Stimulated activated CD8-positive, alpha-beta memory T cell treated with anti-CD3 and anti-CD28 coated beads, Interleukin-12 subunit alpha, Interleukin-12 subunit beta, amount 100 ng/mL, for 1 hour (primary cell): ENCODE results near the gene SLC30A3.
"Not testable (repeated sequence)": the region's sequence is repeated elsewhere in the genome, so short reads cannot be mapped to it uniquely, and the experiment has no call there.

Source experiments
- DNase-seq: peaks from one replicate; pipeline ENCODE4 v3.0.0-alpha.2; 2020; ENCODE audit warnings: low read depth

Gene SLC30A3, protein sequence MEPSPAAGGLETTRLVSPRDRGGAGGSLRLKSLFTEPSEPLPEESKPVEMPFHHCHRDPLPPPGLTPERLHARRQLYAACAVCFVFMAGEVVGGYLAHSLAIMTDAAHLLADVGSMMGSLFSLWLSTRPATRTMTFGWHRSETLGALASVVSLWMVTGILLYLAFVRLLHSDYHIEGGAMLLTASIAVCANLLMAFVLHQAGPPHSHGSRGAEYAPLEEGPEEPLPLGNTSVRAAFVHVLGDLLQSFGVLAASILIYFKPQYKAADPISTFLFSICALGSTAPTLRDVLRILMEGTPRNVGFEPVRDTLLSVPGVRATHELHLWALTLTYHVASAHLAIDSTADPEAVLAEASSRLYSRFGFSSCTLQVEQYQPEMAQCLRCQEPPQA

DNA sequence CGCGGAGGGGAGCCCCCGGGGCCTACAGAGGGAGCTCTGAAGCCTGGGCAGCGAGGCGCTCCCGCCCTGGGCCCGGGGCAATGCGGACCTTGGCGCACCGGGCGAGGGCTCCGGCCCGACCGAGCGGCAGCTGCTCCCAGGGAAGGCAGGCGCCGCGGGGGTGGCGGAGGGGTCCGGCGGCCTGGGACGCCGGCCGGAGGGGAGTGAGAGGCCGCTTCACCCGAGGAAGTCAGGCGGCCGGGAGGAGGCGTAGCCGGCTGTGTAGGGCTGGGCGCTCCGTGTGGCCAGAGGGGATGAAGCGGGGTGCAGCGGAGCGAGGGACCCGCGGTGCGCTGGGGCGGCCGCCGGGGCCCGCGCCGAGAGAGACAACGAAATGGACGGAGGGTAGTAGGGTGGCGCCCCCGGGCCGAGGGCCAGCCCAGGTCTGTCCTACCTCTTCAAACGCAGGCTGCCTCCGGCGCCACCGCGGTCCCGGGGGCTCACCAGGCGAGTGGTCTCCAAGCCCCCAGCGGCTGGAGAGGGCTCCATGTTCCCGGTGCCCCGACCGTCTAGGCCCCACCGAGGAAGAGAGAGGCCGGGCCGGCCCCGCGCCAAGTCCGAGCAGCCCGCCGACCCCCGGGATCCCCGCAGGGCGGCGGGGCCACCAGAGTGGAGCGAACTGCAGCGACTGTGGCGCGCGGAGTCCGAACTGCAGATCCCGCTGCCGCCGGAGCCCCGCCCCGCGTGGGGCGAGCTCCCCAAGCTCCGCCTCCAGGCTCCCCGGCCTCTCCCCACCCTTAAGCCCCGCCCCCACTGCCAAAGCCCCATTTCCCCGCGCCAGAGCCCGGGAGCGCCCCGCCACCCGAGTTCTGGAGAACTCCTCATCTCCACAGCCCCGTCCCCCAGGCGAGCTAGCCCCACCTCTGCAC lies at the start of gene SLC30A3:
TSS of gene SLC30A3 (minus strand) at position 669 of the 908 bp plus-strand sequence. CDS start at position 528, 141 bp downstream.
- peak; percentile 42 for DNase-seq

DNA sequence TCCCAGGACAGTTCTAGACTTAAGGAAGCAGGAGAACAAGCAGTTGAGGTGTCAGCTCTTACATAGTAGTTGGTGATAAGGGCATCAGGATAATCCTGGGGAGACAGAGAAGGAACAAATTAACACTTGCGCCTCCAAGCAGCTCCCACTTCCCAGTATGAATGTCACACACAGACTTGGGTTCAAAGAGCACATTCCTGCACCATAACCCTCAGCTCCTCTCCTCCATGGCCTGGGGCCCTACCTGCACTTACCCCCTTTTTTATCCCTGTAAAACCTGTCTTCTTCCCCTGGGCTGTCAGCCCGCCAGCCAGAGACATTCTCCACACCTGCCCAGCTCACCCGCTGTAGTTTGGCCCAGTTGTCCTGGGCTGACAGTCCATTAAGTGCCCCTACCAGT lies 49.3 kb upstream of the SLC30A3 start:
- DNase-seq = no peak

DNA sequence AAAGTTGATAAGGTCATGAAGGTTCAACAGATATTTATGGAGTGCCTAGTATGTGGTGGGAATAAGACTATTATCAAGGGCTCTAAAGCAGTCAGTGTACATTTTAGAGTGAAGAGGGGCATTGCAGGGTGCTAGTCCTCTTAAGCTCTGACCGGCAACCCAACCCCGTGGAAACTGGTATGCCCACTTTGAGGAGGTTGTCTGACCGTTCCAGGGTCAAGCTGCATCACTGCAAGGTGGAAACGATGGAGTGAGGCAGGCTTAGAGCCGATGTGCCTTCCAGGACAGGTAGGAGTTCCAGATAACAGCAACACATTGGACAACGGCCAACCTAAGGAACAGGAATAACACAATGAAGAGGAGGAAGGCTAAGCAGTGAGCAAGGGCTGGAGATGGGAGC lies 46.8 kb upstream of the SLC30A3 start:
- DNase-seq = no peak

DNA sequence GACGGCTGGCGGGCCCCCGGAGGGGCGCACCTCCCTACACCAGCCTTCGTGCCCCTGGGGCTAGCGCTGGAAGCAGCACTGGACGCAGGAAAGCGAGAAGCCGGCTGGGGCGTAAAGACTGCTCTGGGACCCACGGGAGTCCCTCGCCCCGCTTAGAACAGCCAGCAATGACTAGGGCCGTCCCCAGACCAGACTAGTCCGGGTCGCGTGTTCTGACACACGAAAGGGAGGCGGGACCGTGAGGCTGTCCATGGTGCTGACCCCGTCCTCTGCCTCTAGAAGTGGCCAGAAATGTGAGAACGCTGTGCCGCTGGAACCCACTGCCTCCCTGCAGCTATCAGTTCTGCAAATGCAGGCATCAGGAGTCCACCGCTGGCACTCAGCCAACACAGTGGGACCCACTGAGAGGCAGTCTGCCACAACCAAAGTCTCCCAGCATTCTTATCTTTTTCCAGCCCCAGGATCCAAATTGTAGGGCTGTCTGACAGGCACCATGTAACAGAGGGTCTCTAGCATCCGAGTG lies 45.6 kb upstream of the SLC30A3 start, which contains the start of gene UCN:
TSS of gene UCN (minus strand) at position 87 of the 523 bp plus-strand sequence. CDS start 550 bp downstream, outside the sequence.
- no peak for DNase-seq

DNA sequence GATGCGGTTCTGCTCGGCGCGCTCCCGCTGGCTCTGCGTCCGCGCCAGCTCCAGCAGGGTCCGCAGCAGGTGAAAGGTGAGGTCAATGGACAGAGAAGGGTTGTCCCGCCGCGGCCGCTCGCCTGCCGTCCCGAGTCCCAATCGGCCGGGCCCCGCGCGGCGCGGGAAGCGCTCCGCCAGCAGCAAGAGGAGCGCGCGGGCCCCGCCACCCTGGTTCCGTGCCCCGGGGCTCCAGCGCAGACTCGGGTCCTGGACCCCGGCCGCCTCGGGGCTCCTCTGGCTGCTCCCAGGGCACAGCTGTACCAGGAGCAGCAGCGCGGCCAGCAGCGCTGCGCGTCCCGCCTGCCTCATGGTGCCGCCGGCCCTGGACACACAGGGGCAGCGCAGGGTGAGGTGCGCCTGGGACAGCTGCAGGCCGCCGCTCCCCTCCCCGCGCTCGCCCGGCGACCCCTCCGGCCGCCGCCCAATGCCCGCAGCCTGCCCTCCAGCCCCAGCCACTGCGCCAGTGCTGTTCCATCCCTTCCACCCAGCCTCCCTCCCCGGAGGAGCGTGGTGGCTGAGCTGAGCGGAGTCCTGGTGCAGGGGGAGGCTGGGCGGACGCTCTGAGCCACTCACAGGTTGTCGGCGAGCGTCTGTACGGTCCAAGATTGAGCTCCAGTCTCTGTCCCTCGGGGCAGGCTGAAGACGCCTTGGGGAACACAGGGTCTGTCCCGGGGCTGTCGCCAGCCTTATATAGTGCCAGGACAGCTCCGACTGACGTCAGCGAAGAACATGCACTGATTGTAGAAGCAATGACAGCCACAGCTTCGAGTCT lies 44.9 kb upstream of the SLC30A3 start:
- no peak for DNase-seq

DNA sequence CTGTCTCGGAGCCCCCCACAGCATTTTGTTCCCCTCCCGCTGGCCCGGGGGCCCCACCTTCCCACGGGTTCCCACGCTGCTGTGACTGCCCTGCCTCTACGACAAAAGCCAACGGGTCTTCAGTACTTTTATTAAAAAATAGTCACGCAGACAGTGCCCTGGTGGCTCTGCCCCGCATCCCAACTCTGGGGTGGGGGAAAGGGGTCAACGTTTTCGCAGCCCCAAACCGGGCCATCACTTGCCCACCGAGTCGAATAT lies 44.4 kb upstream of the SLC30A3 start:
- no peak for DNase-seq

DNA sequence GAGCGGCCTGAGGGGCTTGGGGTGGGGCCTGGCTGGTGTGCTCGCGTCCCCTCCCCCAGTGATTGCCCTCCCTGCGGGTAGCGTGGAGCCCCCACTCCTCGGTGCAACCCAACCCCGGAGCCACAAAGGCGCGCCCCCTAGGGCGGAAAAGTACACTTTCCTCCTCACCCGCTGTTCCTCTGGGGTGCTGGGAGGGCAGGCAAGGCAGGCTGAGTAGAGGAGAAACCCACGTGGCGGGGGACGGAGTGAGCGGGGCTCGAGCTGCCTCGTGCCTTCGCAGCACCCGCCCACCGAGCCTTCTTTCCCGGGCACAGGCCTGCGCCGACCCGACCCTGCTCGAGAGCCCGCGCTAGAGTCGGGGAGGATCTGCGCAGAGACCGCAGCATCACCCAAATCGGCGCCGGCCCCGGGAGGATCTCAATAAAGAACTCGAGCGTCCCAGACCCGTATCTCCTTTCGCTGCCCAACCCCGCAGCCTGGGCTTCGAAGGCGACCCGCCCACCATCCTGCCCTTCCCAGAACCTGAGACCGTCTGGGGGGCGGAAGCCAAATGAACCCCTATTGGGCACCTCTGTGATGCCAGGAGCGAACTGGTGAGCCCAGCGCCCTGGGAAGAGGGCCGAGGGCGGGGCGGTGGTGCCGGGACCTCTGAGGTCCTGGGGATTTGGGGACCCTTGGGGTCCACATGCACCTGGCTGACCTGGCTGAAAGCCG lies 43.9 kb upstream of the SLC30A3 start:
- no peak for DNase-seq

DNA sequence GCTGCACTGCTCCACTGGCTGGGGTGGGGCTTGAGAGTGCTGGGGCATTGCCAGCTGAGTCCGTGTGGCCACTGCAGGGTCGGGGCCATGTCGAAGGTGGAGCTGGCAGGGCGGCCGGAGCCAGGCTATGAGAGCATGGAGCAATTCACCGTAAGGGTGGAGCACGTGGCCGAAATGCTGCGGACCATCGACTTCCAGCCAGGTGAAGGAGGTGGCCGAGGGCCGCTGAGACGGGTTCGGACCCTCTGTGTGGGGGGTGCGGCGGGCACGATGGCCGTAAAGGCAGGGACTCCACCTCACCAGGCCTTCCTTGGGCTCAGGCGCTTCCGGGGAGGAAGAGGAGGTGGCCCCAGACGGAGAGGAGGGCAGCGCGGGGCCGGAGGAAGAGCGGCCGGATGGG lies 43.3 kb upstream of the SLC30A3 start:
- DNase-seq = no peak

DNA sequence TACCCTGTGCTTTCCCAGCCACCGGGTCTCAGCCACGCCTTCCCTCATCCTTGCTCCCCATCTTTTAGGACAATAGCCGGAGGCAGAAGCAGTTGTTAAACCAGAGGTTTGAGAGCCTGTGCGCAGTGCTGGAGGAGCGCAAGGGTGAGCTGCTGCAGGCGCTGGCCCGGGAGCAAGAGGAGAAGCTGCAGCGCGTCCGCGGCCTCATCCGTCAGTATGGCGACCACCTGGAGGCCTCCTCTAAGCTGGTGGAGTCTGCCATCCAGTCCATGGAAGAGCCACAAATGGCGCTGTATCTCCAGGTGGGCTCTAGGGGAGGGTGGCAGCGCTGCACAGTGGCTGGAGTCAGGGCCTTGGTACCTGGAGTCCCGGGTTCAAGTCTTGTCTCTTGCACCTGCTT lies 42.7 kb upstream of the SLC30A3 start:
- no peak for DNase-seq

DNA sequence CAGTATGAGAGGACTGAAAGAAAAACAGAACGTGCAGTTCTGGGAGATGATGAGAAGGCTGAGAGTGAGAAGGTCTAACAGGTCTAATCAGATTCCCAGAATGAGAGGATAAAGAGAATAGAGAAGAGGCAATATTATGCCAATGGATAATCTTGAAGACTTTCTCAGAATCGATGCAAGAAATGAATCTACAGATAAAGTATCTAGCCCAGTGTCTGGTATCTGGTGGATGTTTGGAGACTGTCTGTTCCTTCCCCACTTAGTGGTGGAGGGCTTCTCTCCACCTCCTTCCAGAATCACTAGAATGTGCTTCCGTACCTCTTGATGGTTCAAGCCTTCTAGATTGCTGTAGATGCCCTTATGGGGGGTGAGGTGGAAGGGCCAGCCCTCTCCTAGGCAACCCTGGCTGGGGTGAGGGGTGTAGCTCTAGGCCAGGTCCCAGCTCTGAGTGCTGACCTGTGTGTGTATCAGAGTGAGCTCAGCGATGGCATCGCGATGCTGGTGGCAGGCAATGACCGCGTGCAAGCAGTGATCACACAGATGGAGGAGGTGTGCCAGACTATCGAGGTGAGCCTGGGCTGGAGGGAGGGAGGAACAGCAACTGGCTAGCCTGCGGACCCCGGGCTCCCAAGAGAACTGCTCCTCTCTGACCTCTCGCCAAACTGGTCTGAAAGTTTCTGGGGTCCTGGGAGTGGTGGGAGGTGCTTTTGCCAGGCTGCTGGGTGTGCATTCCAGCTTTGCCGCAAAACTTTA lies 41.8 kb upstream of the SLC30A3 start:
- DNase-seq = no peak

DNA sequence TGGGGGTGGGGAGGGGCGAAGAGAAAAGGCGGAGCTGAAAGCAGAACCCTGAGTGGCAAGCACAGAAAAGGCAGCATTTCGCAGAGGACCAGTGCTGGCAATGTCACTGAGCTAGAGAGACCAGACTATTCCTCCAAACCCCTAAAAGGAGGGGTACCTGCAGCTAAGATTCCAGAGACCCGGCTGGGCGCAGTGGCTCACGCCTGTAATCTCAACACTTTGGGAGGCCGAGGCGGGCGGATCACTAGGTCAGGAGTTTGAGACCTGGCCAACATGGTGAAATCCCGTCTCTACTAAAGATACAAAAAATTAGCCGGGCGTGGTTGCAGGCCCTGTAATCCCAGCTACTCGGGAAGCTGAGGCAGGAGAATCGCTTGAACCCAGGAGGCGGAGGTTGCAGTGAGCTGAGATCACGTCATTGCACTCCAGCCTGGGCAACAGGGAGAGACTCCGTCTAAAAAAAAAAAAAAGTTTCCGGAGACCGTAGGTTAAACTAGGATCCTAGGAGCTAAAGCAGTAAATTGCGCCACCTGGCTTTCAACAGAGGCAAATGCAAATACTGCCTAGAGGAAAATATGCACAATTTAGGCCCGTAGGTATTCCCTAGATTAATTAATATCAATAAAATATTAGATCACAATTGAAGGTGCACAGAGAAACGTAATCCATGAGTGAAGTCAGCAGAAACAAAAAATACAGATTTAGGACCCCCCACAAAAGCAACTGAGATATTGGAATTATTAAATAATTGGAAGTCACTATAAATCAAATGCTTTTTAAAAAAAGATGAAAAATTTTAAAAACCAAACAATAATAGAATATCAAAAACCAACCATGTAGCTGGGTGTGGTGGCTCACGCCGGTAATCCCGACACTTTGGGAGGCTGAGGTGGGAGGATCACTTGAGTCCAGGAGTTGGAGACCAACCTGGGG lies 40.5 kb upstream of the SLC30A3 start:
- DNase-seq = peak; percentile 23

DNA sequence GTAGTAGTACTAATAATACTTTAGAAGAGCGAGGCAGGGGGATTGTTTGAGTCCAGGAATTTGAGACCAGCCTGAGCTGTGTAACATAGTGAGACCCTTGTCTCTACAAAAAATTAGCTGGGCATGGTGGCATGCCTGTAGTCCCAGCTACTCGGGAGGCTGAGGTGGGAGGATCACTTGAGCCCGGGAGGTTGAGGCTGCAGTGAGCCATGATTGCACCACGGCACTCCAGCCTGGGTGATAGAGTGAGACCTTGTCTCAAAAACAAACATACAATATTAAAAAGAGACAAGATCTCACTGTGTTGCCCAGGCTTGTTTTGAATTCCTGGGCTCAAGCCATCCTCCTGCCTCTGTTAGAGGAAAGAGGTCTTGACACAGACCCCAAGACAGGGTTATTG lies 37.8 kb upstream of the SLC30A3 start:
- not testable (repeated sequence) for DNase-seq

DNA sequence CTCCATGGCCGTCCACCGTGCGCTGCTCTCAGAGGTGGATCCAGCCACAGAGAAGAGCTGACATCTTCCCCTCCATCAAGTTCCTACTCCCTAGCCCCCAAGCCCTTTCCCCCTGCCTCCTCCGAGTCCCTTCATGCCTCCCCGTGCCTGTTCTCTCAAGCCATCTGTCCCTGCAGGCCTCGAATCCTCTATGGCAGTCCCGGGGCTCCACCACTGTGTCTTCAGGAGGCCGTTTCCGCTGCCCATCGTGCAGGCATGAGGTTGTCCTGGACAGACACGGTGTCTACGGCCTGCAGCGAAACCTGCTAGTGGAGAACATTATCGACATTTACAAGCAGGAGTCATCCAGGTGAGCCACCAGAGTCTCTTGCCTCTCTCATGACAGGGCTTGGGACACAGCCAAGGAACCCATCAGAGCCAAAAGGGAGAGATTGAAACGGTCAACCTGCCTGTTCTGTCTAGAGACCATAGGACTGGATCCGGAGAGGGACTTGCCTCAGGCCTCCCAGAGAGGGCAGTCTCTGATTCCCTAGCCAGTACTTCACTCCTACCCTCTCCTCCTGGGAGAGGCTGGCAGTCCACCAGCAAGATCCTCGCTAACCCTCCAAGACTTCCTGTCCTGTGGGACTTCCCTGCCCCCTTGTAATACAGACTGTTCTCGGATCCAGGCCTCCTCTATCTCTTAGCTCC lies 35.7 kb upstream of the SLC30A3 start:
- DNase-seq = no peak

DNA sequence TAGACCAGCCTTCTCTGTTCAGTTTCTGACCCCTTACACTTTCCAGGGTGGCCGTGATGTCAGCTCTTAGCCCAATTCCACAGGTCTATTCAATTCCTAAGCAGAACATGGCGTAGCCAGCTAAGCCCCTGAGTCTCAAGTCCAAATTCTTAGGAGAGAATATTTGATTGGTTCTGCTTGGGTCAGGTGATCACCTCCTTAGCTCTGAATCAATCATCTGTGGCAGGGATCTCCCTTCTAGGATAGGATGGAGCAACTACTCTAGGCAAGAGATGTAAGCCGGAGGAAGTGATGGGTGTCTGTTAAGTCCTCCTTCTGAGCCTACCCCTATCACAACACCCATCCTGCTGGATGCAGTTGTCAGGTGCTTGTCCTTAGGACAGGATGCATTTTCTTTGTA lies 34.3 kb upstream of the SLC30A3 start:
- DNase-seq = no peak

DNA sequence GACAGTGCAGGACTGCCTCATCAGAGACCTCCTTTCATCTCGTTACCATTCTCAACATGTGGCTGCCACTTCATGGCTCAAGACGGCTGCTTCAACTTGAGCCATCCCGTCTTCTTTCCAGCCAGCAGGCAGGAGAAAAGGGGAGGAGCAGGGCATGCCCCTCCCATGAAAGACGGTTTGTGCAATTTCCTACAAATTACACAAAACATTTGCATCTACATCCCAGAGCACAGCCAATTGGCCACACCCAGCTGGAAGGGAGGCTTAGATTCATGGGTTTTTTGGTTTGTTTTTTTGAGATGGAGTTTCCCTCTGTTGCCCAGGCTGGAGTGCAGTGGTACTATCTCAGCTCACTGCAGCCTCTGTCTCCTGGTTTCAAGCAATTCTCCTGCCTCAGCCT lies 33.6 kb upstream of the SLC30A3 start:
- no peak for DNase-seq

DNA sequence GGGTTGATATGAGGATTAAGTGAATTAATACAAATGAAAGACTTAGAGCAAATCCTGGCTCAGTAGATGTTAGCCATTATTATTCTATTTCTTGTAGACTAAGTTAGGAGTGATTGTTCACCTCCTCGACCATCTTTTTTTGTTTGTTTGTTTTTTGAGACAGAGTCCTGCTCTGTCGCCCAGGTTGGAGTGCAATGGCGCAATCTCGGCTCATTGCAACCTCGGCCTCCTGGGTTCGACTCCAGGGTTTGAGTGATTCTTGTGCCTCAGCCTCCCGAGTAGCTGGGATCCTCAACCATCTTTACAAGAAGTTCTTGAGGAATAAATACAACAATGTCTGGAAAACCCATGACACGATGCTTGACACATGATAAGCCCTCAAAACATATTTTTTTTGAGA lies 32.1 kb upstream of the SLC30A3 start:
- DNase-seq = no peak

DNA sequence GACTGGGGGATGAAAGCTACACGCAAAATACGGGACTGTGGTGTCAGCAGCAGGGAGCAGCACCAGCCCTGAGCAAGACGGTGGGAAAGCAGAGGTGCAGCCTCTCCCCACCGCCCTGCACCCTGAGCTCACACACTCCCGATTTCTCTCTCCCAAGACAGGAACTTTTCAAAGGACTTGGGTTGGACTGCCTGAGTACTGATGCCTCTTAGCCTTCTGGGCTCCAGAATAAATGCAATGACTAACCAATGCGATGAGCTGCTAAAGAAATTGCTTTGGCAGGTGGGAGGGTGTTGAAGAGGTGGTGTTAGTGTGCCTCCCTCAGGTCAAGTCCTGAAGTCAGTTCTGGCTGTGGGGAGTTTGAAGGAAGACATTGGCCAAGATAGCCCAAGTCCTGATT lies 29.0 kb upstream of the SLC30A3 start:
- no peak for DNase-seq

DNA sequence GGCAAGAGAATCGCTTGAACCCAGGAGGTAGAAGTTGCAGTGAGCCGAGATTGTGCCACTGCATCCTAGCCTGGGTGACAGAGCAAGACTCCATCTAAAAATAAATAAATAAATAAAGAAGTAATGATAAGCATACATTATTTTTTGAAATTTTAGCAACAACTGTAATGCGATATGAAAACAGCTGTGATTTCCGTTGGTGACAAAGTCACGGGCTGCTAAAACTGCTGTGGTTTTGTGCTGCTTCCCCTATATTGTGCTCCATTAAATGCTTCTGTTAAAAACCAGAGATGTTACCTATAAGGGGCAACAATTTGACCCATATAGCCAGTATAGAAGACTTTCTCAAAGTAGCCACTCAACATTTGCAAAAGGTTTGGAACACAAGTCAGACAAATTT lies 27.7 kb upstream of the SLC30A3 start:
- DNase-seq = no peak

DNA sequence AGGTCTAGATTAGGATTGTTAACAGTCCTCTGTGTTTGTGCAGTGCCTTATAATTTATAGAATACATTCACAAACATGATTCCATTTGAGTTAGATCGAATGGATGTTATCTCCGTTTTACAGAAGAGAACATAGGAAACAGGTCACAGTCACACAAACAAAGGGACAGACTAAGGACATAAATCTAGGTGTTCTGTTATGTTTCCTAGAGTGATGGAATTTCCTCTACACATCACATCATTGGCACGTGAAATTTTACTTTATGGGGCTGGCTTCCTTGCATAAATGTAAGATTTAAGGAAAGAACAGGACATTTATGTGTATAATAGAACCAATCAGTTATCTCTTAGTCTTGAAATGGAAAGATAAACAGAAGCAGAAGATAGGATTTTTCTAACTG lies 25.8 kb upstream of the SLC30A3 start:
- DNase-seq = no peak
